D721Med (cell line): Measurements from ENCODE around the gene AP1G1.

Experiments used
- DNase-seq: peaks from one replicate; pipeline ENCODE4 v3.0.0; 2011; ENCODE audit warnings: low spot score; ENCODE audit not compliant: insufficient read length
- FAIRE-seq: peaks from 2 replicates; lab custom pipeline; 2011; peaks lifted over from hg19 to GRCh38; lab: Jason Lieb, UNC
- TF ChIP-seq, protein P1 (sequence below): IDR thresholded peaks from 2 replicates; pipeline ENCODE4 v1.5.1; 2012; ENCODE audit warnings: mild to moderate bottlenecking, control low read depth; ENCODE audit not compliant: insufficient read depth; ENCODE audit errors: missing control alignments

AP1G1 gene

DNA sequence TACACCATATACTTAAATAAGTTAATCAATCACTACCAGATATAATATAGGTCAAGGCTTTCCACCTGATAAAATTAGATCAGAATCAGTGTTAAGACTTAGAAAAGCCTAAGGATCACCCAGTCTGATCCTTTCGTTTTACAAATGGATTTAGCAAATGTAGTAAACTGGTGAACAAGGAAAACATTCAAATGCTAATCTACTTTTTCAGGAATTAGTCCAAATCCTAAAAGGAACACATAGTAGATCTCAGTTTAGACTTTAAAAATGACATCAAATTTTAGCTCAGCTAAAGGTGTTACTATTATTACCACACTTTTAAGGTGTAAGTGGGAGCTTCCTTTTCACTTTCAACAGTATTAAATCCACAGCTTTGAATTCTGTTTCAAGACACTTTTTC is 96.1 kb downstream of the AP1G1 start:
- DNase-seq (no peak), FAIRE-seq (no peak)
- TF ChIP-seq, protein P1, sequence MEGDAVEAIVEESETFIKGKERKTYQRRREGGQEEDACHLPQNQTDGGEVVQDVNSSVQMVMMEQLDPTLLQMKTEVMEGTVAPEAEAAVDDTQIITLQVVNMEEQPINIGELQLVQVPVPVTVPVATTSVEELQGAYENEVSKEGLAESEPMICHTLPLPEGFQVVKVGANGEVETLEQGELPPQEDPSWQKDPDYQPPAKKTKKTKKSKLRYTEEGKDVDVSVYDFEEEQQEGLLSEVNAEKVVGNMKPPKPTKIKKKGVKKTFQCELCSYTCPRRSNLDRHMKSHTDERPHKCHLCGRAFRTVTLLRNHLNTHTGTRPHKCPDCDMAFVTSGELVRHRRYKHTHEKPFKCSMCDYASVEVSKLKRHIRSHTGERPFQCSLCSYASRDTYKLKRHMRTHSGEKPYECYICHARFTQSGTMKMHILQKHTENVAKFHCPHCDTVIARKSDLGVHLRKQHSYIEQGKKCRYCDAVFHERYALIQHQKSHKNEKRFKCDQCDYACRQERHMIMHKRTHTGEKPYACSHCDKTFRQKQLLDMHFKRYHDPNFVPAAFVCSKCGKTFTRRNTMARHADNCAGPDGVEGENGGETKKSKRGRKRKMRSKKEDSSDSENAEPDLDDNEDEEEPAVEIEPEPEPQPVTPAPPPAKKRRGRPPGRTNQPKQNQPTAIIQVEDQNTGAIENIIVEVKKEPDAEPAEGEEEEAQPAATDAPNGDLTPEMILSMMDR = no peak

DNA sequence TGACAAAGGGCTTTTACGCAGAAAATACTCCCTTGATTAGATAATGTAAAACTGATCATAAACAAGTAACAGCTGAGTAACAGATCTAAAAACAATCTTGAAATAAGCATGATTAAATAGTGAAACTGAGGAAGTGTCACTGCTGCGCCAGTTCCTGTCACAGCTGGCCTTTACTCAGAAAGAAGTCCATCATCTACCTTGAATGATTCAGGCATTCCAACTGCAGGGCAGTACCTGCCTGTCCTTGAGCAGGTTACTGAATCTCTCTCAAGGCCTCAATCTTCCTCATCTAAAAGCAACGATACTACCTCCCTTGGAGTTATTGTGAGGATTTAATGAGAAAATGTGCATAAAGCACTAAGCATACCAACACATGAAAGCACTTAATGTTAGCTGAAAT is 96.8 kb downstream of the AP1G1 start:
- TF ChIP-seq, protein P1 = no peak
- DNase-seq (no peak), FAIRE-seq (no peak)

DNA sequence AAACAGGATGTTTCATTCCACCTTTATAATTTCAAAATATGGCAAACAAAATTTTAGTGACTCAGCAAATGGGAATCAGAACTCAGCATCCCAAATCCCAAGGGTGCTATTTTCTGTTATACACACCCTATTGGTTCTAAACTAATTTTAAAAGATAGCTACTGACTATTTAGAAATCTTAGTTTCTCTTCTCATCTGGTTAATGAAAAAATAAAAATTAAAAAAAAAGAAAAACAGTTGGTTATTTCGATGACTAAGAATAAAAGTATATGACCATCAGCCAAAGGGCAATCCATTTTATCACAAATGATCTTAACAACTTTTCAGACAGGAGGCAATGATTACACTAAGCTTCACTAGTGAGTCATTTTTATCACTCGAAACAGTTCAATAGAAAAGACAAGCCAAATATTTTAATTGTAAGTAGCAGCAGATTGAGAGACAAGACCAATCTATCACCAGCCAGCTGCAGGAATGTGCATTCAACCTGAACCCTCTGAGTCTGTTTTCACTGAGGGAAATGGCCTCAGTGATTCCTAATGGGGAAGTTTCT is 99.3 kb downstream of the AP1G1 start:
- DNase-seq = no peak
- FAIRE-seq = no peak
- TF ChIP-seq, protein P1 = no peak

DNA sequence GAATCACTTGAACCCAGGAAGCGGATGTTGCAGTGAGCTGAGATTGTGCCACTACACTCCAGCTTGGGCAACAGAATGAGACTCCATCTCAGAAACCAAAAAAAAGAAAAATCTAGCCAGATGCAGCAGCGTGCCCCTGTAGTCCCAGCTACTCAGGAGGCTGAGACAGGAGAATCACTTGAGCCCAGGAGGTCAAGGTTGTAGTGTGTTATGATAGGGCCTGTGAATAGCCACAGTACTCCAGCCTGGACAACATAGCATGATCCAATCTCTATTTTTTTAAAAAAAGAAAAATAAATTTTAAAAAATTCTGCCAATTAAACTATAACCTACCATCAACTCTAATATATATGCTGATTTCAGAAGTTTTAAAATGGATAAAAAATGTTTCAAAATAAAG is 99.9 kb downstream of the AP1G1 start:
- TF ChIP-seq, protein P1 = no peak
- DNase-seq = no peak
- FAIRE-seq = no peak

DNA sequence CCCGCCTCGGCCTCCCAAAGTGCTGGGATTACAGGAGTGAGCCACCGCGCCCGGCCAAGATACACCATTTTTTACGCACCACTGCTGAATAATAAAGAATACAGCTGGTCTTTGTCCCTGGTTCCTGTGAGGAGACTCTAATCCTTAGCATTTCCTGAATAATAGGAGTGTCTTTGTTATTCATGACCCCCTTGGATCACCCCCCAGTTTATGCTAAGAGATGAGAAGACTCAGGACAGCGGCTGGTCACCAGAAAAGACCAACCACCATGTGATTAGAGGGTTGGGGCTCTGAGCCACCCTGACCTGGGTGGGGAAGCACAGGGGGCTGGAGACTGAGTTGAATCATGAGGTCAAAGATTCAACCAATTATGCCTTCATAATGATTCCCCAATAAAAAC is 101.4 kb downstream of the AP1G1 start:
- TF ChIP-seq, protein P1 = no peak
- FAIRE-seq = no peak
- no peak for DNase-seq

DNA sequence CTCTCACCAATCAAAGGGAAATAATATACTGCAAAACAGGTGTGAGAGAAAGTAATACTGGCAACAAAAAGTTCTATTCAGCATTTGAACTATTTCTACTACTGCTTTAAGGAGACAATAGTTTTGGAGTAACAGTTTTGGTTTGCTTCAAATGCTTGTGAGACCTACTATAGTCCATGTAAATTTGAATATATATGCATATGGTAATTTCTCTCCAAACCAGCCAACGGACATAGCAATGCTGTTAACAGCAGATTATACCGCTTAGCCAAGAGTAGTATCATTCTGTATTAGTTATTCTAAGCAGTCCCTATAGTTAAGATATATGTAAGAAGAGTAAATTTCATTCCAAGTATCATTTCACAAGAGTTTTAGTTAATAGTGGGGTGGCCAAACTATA is 102.6 kb downstream of the AP1G1 start:
- TF ChIP-seq, protein P1 = no peak
- FAIRE-seq = no peak
- no peak for DNase-seq

DNA sequence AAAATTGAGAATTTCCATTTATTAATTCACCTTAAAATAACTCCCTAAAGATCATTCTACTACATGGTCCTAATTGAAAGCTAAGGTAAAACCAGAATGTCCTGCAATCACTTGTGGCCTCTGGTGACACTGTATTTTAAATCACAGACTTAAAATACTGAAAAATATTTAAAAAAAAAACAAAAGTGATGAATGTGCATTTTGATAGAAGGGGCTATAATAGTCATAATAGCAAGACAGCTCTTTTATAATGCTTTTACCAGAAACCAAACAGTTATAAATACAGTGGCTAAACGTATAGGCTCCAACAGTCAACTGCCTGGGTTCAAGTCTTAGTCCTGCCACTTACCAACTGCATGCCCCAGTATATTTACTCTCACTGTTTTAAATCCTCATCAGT is 105.3 kb downstream of the AP1G1 start:
- no peak for DNase-seq
- FAIRE-seq = no peak
- TF ChIP-seq, protein P1 = no peak
